T-cell (primary cell): ENCODE measurements around the gene MED27. TPM values are rescaled to one million over a fixed set of nuclear protein-coding genes. Genes with fewer than 3 reads are reported as not detected.
"Not testable (repeated sequence)": the region's sequence is repeated elsewhere in the genome, so short reads cannot be mapped to it uniquely, and the experiment has no call there.

ENCODE experiments used
- ATAC-seq, 4 experiments: fragments of 200-7000 bp in 3 of 4; fragments of 150-1000 bp in 1 of 4; cut with Tn5 transposase; replicated peaks in 1 of 4; 1 replicate in 3 of 4; 2 replicates in 1 of 4; pipeline ENCODE4 v1.10.0; 2021; ENCODE audit warnings: moderate library complexity in 3 of 4, mild to moderate bottlenecking in 2 of 4, moderate number of reproducible peaks in 1 of 4
- CTCF ChIA-PET, 2 donors: fragments of 300-600 bp; sonication (Branson Sonifier 250); formaldehyde crosslinking; loops; one replicate each; lab custom pipeline; 2022; ENCODE audit warnings: antibody characterized with exemption in 2 of 2; lab: Charles Lee
- POLR2A ChIA-PET, 2 donors: fragments of 300-600 bp; sonication (Branson Sonifier 250); formaldehyde crosslinking; loops; one replicate each; lab custom pipeline; 2022; ENCODE audit warnings: antibody characterized with exemption in 2 of 2; lab: Charles Lee
- DNase-seq, 35 experiments: peaks; one replicate each; pipeline versions ENCODE4 v3.0.0 to v3.0.0-alpha.2; 2013 to 2023
- H3K27ac ChIP-seq: one replicate; pipeline ENCODE4 v1.5.1; 2013; ENCODE audit warnings: low read length
- H3K27me3 ChIP-seq, 2 experiments: replicated peaks in 1 of 2; 1 replicate in 1 of 2; 2 replicates in 1 of 2; pipeline versions ENCODE4 v1.6.1 to v1.7.0; 2013; ENCODE audit warnings: low read length in 1 of 2, mixed read lengths in 1 of 2; ENCODE audit not compliant: control insufficient read depth in 2 of 2, insufficient read depth in 2 of 2; ENCODE audit errors: extremely low read depth in 1 of 2
- H3K36me3 ChIP-seq, 2 donors: 1 replicate in 1 of 2; 2 replicates in 1 of 2; pipeline versions ENCODE4 v1.6.1 to v1.7.0; 2013; ENCODE audit warnings: low read length in 1 of 2; ENCODE audit not compliant: control insufficient read depth in 2 of 2, insufficient read depth in 1 of 2; ENCODE audit errors: extremely low read depth in 1 of 2
- H3K4me1 ChIP-seq, 2 experiments: 1 replicate in 1 of 2; 2 replicates in 1 of 2; pipeline versions ENCODE4 v1.6.1 to v1.7.0; 2013; ENCODE audit warnings: low read length in 2 of 2, mixed read lengths in 1 of 2; ENCODE audit not compliant: insufficient read depth in 2 of 2, control insufficient read depth in 1 of 2; ENCODE audit errors: extremely low read depth in 1 of 2
- H3K4me3 ChIP-seq, 2 donors: 1 replicate in 1 of 2; 2 replicates in 1 of 2; pipeline versions ENCODE4 v1.5.1 to v1.7.0; 2013; ENCODE audit warnings: mild to moderate bottlenecking in 2 of 2, low read length in 1 of 2, moderate library complexity in 1 of 2; ENCODE audit not compliant: control insufficient read depth in 1 of 2; ENCODE audit errors: extremely low read depth in 1 of 2
- H3K9me3 ChIP-seq: 2 replicates; pipeline ENCODE4 v1.7.0; 2013
- H3K27ac Mint-ChIP-seq, 2 donors: one replicate each; pipeline ENCODE4 v1.8.0; 2020 to 2021; ENCODE audit warnings: mild to moderate bottlenecking in 2 of 2, mixed read lengths in 2 of 2
- H3K27me3 Mint-ChIP-seq, 2 donors: one replicate each; pipeline ENCODE4 v1.8.0; 2021 to 2022; ENCODE audit warnings: mixed read lengths in 2 of 2
- H3K36me3 Mint-ChIP-seq: one replicate; pipeline ENCODE4 v1.8.0; 2021; ENCODE audit warnings: mixed read lengths
- H3K4me1 Mint-ChIP-seq, 3 donors: one replicate each; pipeline ENCODE4 v1.8.0; 2020 to 2022; ENCODE audit warnings: mixed read lengths in 3 of 3, mild to moderate bottlenecking in 1 of 3
- H3K4me3 Mint-ChIP-seq, 3 donors: one replicate each; pipeline ENCODE4 v1.8.0; 2020 to 2022; ENCODE audit warnings: mild to moderate bottlenecking in 3 of 3, mixed read lengths in 3 of 3, moderate library complexity in 3 of 3
- H3K9me3 Mint-ChIP-seq, 3 donors: one replicate each; pipeline ENCODE4 v1.8.0; 2020 to 2022; ENCODE audit warnings: mixed read lengths in 3 of 3
- WGBS: methylation state at CpG from one replicate; pipeline ENCODE4 v1.1.5; 2013; ENCODE audit warnings: missing lambda C conversion rate; ENCODE audit not compliant: insufficient coverage; 5-methylcytosine and 5-hydroxymethylcytosine counted together
- total RNA-seq, 35 experiments: library from RNA in 6 of 35; stranded (reverse) in 6 of 35; fragments of 120-200 nt in 1 of 35; gene quantifications; one replicate each; pipeline versions ENCODE4 v1.2.1 to v1.2.4 and lab custom pipeline; 2013 to 2026

Gene MED27
- total RNA-seq, 5 donors from 2014 or later (not counting 1 experiment from before 2014, with no cell fraction given): 15.0 to 26.7 (median 17.6) TPM

DNA sequence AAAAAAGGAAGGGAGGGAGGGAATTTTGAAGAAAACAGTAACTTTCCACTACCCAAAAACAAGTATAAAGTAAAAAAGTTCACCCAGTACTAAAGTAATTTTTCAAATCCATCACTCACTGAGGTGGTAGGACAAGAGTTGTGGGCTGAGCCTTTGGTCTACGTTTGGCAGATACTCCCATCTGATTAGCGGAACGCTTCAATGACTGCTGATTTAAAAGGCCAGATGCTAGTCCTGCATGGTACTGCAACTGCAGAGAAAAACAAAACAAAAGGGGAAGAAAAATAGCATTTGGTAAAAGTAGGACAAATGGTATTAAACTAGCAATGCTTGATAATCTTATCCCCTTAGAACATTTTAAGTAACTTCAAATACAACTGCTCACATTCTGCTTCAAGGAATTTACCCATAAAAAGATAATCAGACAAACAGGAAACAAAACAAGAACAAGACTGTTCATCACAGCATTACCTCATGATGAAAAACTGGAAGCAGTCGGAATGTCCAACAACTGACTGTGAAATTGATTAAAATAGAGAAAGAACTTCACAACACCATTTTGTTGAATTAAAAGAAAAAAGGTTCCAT lies 65.4 kb downstream of the MED27 start:
- H3K4me1 Mint-ChIP-seq: peaks cover 3 to 13% (median 9%) of the 10 kb centered on the region in 3 donors

GRCh38 chr9:132012704-132013357 lies 66.8 kb downstream of the MED27 start:
- ATAC-seq: no peak
- Mint-ChIP-seq H3K4me3 (no peak overlapping the region), H3K36me3 (peaks cover 43% of the 10 kb centered on the region), H3K4me1 (peaks cover 8 to 13% (median 9%) of the 10 kb centered on the region in 3 donors), H3K27me3 (no peaks in the 10 kb centered on the region), H3K9me3 (no peaks in the 10 kb centered on the region), H3K27ac (no peak overlapping the region)
- no peak for DNase-seq
- no peaks in the 10 kb centered on the region for H3K9me3 ChIP-seq
- peaks cover 0 to 6% of the 10 kb centered on the region in 2 donors for H3K36me3 ChIP-seq
- WGBS: 100% methylated on average over 2 of the region's 7 CpGs
- no peaks in the 10 kb centered on the region for H3K27me3 ChIP-seq
- POLR2A ChIA-PET: no interaction called here
- no peak overlapping the region for H3K4me3 ChIP-seq
- no peaks in the 10 kb centered on the region for H3K4me1 ChIP-seq
- CTCF ChIA-PET: no interaction called here
- no peak overlapping the region for H3K27ac ChIP-seq

More for the DNA sequence above, 65.4 kb downstream of the MED27 start:
- Mint-ChIP-seq H3K9me3 (no peaks in the 10 kb centered on the region), H3K27me3 (no peaks in the 10 kb centered on the region), H3K4me3 (no peak overlapping the region), H3K36me3 (peaks cover 36% of the 10 kb centered on the region), H3K27ac (no peak overlapping the region)
- Histone ChIP-seq H3K4me3 (no peak overlapping the region), H3K9me3 (no peaks in the 10 kb centered on the region), H3K27ac (no peak overlapping the region), H3K27me3 (no peaks in the 10 kb centered on the region), H3K4me1 (no peaks in the 10 kb centered on the region), H3K36me3 (peaks cover 0 to 6% of the 10 kb centered on the region in 2 donors)
- DNase-seq: no peak
- WGBS: no CpG with 5 or more reads among the region's 4 CpGs
- POLR2A ChIA-PET: no interaction called here
- ATAC-seq: no peak
- CTCF ChIA-PET: no interaction called here

DNA sequence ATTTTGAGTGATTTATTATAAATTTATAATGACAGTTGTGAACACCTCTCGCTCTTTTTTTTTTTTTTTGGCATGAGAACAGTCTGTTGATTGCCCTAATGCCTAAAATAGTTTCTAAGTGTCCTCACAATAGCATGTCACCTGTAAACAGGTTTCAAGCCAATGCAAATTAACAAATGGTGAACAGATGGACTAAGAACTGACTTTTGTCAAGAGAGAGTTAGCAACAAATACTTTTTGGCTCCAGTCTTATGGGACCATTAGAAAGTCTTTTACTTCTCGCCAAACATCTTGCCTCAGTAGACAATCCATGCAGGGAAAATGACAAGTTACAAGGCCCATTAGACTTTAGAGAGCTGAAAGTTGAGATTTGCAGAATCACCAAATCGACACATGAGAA lies 67.8 kb downstream of the MED27 start:
- H3K4me1 ChIP-seq: peaks cover 0 to 4% of the 10 kb centered on the region in 2 experiments
- WGBS: 100% methylated on average over 1 of the region's 3 CpGs
- no peaks in the 10 kb centered on the region for H3K27me3 ChIP-seq
- no peaks in the 10 kb centered on the region for H3K27me3 Mint-ChIP-seq
- no peaks in the 10 kb centered on the region for H3K9me3 Mint-ChIP-seq
- H3K36me3 ChIP-seq: peaks cover 0 to 6% of the 10 kb centered on the region in 2 donors
- H3K4me1 Mint-ChIP-seq: peaks cover 15 to 21% (median 18%) of the 10 kb centered on the region in 3 donors
- peaks cover 43% of the 10 kb centered on the region for H3K36me3 Mint-ChIP-seq
- no peak overlapping the region for H3K27ac ChIP-seq
- ATAC-seq (no peak), DNase-seq (no peak)
- no peaks in the 10 kb centered on the region for H3K9me3 ChIP-seq
- no peak overlapping the region for H3K4me3 ChIP-seq
- no peak overlapping the region for H3K4me3 Mint-ChIP-seq
- ChIA-PET POLR2A (interaction anchor here in 1 of 2 donors (0.6 kb wide), 1 partner anchor 115 kb away, joined by 4 read pairs; no protein-coding TSS in a partner anchor), CTCF (no interaction called here)
- no peak overlapping the region for H3K27ac Mint-ChIP-seq

DNA sequence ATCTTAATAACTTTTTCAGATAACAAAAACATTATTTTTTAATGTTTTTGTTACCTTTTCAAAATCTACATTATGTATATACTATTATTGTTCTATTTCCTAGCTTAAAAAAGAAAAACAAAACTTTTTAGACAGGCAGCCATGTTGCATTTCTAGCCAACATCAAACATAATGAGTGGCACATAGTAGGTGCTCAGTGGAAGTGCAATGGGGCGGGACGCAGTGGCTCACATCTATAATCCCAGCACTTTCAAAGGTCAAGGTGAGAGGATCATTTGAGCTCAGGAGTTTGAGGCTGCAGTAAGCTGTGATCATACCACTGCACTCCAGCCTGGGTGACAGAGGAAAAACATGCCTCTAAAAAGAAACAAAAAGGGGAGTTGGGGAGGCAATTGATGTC lies 68.4 kb downstream of the MED27 start:
- no CpG with 5 or more reads among the region's 2 CpGs for WGBS
- H3K27me3 Mint-ChIP-seq: no peaks in the 10 kb centered on the region

GRCh38 chr9:132010201-132010600 lies 69.5 kb downstream of the MED27 start:
- peaks cover 22 to 29% (median 24%) of the 10 kb centered on the region in 3 donors for H3K4me1 Mint-ChIP-seq
- H3K27ac Mint-ChIP-seq, H3K4me3 ChIP-seq, H3K4me3 Mint-ChIP-seq, DNase-seq, POLR2A ChIA-PET, CTCF ChIA-PET, H3K4me1 ChIP-seq, H3K9me3 ChIP-seq, H3K27ac ChIP-seq, ATAC-seq, H3K9me3 Mint-ChIP-seq, H3K27me3 ChIP-seq, H3K36me3 ChIP-seq, H3K27me3 Mint-ChIP-seq: not testable (repeated sequence)
- peaks cover 49% of the 10 kb centered on the region for H3K36me3 Mint-ChIP-seq
- WGBS: no CpG with 5 or more reads among the region's 2 CpGs

More for the DNA sequence above, 68.4 kb downstream of the MED27 start:
- Histone ChIP-seq H3K27ac (no peak overlapping the region), H3K4me3 (no peak overlapping the region), H3K4me1 (peaks cover 0 to 4% of the 10 kb centered on the region in 2 experiments), H3K36me3 (peaks cover 0 to 6% of the 10 kb centered on the region in 2 donors), H3K9me3 (no peaks in the 10 kb centered on the region), H3K27me3 (no peaks in the 10 kb centered on the region)
- no peaks in the 10 kb centered on the region for H3K9me3 Mint-ChIP-seq
- peaks cover 20 to 27% (median 22%) of the 10 kb centered on the region in 3 donors for H3K4me1 Mint-ChIP-seq
- ChIA-PET CTCF (interaction anchor here in 1 of 2 donors (0.6 kb wide), 1 partner anchor 131 kb away, joined by 3 read pairs; no protein-coding TSS in a partner anchor), POLR2A (no interaction called here)
- no peak overlapping the region for H3K27ac Mint-ChIP-seq
- H3K4me3 Mint-ChIP-seq: no peak overlapping the region
- DNase-seq (no peak), ATAC-seq (no peak)
- H3K36me3 Mint-ChIP-seq: peaks cover 48% of the 10 kb centered on the region

DNA sequence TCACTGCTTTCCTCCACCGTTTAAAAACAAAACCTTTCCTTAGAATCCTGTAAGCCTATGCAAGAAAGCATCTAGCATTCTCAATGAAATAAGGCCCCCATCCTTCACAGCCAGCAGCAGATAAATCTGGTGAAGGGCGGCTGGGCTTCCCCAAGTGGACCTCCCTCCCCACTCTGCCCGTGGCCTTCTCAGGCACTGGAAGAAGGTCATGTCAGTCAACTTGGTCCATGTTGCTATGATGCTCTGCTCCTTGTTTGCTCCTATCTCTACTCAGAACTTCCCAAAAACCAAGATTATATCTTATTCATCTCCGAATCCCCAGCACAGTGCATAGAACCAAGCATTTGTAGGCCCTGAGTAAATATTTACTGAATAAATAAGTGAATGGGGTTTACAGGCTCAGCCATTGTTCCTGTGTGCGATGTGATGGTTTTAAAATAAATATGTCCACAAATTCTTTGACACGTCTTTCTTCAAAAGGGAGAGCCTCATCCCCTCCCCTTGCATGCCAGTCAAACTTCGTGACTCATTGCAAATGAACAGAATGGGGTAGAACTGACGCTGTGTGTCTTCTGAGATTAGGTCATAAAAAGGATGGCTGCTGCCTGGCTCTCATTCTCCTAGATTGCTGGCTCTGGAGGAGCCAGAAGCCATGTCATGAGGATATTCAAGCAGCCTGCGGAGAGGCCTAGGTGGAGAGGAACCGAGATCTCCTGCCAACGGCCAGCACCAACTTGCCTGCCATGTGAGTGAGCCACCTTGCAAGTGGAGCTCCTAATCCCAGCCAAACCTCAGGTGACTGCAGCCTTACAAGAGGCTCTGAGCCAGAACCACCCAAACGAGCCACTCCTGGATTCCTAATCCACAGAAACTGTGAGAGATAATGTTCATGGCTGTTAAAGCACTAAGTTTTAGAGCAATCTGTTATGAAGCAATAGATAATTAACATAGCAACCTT lies 70.5 kb downstream of the MED27 start:
- Mint-ChIP-seq H3K27ac (no peak overlapping the region), H3K27me3 (no peaks in the 10 kb centered on the region), H3K4me1 (peaks cover 25 to 38% (median 28%) of the 10 kb centered on the region in 3 donors), H3K9me3 (no peaks in the 10 kb centered on the region), H3K4me3 (no peak overlapping the region), H3K36me3 (peaks cover 44% of the 10 kb centered on the region)
- Histone ChIP-seq H3K27ac (no peak overlapping the region), H3K4me3 (no peak overlapping the region), H3K36me3 (peaks cover 0 to 6% of the 10 kb centered on the region in 2 donors), H3K27me3 (no peaks in the 10 kb centered on the region), H3K9me3 (no peaks in the 10 kb centered on the region), H3K4me1 (peaks cover 0 to 4% of the 10 kb centered on the region in 2 experiments)
- WGBS: 96% methylated on average over 6 of the region's 12 CpGs
- ChIA-PET POLR2A (no interaction called here), CTCF (no interaction called here)
- ATAC-seq (no peak), DNase-seq (no peak)
